Medulla oblongata (tissue), 1 donor: Measurements from ENCODE around the gene ZFHX2.

ENCODE experiments used
- DNase-seq: peaks from one replicate; pipeline ENCODE4 v3.0.0-alpha.2; 2015; ENCODE audit errors: extremely low spot score

Gene ZFHX2

GRCh38 chr14:23520899-23521533 lies 30.5 kb downstream of the ZFHX2 start:
- DNase-seq = peak; percentile 50

- DNase-seq = no peak
Measured at GRCh38 chr14:23518709-23519108, 32.9 kb downstream of the ZFHX2 start.

GRCh38 chr14:23517650-23518326 lies 33.8 kb downstream of the ZFHX2 start:
- no peak for DNase-seq

DNA sequence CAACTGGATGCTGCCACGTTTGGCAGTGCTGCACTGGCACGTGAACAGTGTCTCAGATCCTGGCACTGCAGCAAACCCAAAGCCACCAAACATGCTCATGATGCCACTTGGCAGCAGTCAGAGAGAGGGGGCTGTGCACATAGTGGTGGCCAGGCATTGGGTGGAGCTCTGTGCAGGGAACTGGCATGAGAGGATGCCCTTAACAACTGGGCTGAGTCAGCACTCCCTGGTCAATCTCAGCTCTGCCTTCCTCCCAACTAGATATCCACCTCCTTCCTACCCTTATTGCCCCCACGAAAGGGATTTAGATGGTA lies 37.0 kb downstream of the ZFHX2 start:
- peak; percentile 54 for DNase-seq

DNA sequence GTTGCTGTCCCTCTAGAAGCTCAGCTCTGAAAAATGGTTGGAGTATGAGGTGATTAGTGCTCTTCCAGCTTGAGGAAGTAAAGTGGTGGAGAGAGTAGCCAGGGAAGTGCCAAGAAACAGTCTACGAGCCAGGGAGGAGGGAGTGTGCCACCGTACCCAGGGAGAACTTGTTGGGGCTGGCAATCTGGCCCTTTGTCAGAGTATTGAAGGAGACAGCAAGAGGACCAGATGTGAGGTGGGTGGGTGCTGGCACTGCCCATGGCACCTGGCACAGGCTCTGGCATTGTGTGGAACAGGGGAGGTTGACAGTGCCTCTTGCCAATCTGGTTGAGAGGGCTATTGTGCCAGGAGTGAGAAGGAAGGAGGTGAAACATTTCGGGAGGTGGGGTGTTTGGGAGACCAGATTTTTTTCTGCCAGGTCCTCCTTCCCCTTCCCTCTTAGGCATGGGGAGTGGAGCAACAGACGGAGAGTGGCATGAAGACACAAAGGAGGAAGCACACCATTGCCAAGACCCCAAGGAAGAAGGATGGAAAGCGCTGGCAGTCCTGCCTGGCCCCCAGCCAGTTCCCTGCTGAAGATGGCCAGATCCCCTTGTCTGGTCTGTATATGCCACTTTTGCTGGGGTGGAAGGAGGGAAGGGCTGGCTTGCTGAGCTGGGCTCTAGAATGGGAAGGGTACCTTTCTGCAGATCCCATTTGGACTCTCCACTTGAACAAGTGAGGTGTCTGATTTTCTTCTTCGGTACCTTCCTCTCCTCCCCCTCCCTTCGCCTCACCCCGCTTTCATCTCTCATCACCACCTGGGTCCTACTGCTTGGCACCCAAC lies 37.5 kb downstream of the ZFHX2 start:
- peak; percentile 55 for DNase-seq

DNA sequence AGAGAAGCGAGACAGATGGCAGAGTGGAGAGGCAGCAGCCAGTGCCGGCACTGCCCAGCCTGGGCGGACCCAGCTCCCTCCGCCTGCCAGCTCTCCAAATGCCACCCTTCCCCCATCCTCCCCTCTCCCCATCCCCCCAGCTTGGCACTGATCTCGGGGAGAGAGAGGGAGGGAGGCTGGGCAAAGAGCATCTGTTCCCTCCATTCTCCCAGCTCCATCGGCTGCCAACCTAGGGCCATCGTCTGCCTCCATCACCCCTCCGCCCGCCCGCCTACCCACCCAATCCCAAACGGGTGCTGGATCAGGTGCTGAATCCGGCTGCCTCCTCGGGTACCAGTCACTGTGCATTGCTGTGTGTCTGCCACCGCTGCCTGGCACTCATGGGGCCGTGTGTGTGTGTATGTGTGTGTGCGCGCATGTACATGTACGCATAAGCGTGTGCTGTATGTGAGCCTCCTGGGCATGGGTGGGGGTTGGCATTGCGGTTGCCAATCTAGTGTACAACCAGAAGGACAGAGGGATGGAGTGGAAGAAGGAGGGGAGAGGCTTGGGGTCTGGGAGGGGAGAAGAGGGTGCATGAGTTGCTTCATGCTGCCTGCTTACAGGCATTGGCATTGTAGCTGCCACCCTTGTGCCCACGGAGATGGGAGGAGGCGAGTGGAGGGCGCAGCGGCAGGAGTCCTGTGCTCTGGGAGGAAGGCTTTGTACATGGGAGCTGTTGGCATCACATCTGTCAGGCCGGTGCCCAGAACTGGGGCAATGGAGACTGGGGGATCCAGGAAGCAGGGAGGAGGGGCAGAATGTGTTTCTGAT lies 38.4 kb downstream of the ZFHX2 start:
- DNase-seq = peak; percentile 92

DNA sequence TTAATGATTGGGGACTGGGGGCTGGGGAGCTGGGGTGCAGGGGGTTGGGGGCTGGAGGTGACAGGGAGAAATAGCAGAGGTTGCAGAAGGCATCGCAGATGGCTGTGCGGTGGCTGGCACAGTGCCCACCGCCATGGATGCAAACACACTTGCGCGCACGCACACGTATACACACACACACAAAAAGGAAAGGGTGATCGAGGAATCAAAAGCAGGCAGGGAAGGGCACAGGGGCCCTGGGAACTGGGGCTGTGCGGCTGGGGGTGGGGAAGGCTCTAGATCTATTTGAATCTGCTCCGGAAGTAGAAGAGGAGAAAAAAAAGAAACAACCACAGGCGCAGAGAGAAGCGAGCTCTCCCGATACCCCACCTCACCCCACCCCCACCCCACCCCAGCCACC lies 39.4 kb downstream of the ZFHX2 start:
- peak; percentile 28 for DNase-seq

GRCh38 chr14:23494223-23494622 lies 57.3 kb downstream of the ZFHX2 start:
- DNase-seq = no peak

- no peak for DNase-seq
Measured at GRCh38 chr14:23492618-23493272, 58.8 kb downstream of the ZFHX2 start.

DNA sequence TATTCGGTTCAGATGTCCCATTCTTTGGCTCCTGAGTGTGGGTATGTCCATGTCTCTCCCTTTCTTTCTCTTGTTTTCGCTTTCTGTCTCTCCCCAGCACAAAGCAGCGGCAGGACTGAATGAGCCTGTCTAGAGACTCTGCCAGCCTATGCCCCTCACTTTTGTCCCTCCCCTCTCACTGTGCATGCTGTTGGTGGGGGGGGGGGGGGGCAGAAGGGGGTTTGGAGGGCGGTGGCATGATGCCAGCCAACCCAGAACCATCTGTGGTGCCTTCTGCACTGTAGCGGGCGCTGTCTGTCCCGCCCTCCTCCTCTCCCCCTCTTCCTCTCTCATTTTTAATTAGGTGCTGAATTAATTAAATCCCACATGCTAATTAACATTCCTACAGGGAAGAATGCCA lies 64.3 kb downstream of the ZFHX2 start:
- peak; percentile 39 for DNase-seq

GRCh38 chr14:23486036-23486435 lies 65.5 kb downstream of the ZFHX2 start:
- DNase-seq = no peak

GRCh38 chr14:23485326-23485725 lies 66.2 kb downstream of the ZFHX2 start:
- peak; percentile 38 for DNase-seq

DNA sequence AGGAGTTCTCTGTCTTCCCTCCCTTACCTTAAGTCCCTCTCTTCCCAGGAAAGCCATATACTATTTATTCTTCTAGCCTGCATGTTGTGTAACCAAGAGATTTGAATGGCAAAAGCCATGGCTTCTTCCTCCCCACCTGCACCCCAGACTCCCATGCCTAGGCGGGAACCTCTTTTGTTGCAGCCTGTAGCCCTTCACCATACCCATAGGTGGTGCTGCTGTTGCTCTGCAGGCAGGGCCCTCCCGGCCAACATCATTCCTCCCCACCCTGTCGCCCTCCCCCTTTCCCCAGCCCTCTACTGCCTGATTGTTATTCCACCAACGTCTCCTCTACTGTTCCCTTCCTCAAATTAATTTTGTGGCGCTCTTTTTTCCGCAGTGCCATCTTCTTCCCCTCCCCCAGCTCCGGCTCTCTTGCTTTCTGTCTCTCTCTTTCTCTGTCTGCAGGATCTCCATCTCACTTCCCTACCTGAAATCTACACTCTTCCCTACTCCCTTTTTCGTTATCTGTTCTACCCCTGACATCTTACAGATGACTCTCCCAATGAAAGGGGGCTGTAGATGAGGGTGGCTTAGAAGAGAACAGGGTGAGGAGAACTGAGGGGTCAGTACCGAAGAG lies 68.2 kb downstream of the ZFHX2 start:
- peak; percentile 80 for DNase-seq

GRCh38 chr14:23482823-23483148 lies 68.8 kb downstream of the ZFHX2 start:
- no peak for DNase-seq

DNA sequence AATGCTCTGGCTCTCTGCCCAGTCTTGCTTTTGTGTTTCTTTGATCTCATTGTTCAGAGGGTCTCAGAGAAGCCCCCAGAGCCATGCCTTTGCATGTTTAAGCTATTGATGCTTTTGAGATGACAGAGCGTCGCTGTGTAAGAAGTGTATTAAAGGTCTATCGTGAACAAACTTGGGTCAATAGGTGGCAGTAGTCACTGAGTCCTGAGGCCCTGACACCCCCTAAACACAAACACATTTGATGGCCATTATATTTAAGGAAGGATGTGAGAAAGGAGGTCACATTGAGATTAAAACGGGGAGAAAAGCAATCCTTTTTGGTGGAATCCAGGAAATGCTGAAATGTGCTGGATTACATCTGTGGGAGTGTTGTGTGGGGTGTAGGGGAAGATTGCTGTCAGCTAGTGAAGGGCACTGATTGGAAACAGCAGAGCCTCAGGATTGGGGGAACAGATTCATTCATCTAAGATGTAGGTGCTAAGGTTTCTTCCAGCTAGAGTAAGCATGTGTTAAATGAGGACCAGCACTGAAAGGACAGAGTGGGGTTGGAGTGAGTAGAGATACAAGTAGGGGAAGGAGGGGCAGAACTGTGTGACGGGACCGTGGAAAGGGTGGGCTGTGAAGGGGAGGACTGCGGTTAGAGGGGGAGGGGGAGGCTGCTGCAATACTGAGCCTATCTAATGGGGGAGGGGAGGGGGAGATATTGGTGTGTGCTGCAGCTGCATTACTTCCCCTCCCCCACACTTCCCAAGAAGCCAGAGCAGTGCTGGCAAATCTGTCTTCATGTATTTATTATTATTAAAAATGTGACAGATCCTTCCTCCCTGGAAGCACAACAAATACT lies 69.4 kb downstream of the ZFHX2 start:
- DNase-seq = no peak

- DNase-seq = no peak
Measured at GRCh38 chr14:23481362-23481970, 70.1 kb downstream of the ZFHX2 start.

DNA sequence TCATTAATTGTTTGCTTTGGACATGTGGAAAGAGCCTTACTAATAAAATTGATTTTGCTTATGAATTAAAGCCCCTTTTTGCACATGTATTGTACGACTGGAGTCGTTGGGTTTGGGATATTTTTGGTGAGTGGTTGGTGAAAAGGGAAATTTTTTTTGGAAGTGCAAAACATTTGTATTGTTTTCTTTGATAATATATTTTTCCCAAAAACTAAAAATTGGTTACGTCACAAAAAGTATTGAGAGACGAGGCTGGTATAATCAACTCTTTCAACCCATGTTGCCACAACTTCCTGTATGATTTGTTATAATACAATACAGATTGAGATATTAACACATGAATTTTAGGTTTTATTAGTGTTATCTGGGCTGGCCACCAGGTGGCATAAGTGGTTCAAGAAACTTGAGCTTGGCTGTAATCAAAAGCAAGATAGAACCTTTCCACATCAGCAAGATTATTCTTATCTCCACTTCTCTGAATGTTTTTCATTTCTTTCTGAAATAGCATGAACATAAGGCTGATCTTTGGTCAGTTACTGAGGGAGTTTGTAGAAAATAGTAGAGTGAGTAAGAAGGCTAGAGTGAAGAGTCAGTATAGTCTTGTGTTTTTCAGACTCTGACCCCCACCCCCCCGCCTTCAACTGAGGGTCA lies 73.3 kb downstream of the ZFHX2 start:
- peak; percentile 76 for DNase-seq

DNA sequence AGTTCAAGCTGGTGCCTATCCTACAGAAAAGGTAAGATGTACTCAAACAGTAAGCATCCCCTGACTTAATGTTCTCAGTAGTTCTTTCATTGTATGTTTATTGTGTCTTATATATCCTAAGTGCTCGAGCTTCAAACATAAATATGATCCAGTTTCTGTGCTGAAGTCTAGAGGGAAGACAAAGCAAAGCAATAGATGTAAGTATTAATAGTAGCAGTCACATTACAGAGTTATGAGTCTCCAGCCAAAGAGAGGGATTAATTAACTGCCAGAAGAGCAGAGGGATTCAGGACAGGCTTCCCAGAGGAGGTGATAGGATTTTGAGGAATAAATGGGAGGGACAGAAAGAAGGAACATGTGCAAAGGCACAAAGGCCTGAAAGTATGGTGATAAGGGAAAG lies 80.6 kb downstream of the ZFHX2 start:
- DNase-seq = no peak
